Measurements from ENCODE around the gene ZBTB49. TPM values are rescaled to one million over a fixed set of nuclear protein-coding genes. Genes with fewer than 3 reads are reported as not detected.

Gene ZBTB49
- total and polyA plus RNA-seq, 2 of the 4 experiments (the other 2 are of a cell fraction): 3.2 to 4.8 TPM

DNA sequence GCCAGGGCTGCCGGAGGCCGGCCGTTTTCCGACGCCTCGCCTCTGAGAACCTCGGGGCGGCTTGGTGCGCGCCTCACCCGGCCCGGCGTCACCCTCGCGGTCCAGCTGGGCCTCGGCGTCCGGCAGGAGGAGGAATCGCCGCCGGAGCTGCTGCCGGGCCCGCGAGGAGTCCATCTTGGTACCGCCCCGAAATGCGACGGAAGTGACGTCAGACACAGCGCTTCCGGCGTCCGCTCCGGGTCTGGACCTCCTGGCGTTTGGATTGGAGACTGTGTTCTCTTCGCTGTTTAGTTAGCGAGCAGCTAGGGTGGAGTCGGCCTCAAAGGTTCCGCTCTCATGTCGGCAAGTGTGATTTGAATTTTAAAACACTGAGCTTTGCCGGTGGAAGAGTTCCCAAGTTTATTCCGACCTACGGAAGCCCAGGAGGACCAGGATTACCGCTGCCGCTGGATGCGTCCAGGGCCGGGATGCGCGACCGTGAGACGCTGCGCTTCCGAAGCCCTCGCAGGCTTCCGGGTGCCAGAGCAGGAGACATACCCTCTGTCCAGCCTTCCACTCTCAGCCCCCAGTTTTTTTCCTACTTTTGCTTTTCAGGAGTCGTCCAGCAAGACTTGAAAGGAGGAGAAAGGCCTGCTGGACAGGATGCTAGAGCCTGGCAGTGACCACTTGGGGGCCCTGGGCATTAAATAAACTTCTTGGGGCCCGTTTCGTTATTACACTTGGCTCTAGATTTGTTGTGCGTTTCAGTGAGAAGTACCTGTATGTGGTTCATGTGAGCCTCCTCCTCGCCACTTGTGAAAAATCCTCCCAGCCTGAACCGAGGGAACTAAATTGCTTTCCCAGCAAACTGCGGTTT, 41.8 kb upstream of the ZBTB49 start, which contains the start of gene TMEM128 (continued):
- TF ChIP-seq SMC3 (IDR thresholded peaks at IDR 0.05; ENCODE audit: low read depth, low read length): no peak
- TF ChIP-seq MXI1 (IDR thresholded peaks at IDR 0.05; ENCODE audit: borderline replicate concordance, low read depth, low read length): peak; percentile 37; the same call in 1 of the 2 replicates

DNA sequence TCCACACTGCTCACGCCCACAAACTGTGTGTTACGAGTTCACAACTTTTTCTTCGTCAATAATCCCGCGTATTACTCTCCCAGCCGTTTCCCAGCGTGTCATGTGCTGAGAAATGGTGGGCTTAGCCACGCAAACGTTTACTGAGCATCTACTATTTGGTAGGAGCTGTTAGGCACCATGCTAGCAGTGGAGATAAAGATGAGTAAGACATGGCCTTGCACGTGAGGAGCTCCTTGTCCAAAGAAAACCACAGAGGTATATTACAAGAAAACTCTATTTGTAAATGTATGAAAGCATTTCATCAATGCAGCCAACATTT, 41.2 kb upstream of the ZBTB49 start:
- H2AK9ac ChIP-seq (replicated peaks; ENCODE audit: low read depth, low read length, poor library complexity): peak overlapping the region; percentile 78
- DNase-seq (peak; percentile 22), ATAC-seq (ENCODE audit: low read depth) (no peak)
- no peak overlapping the region for H2BK20ac ChIP-seq (ENCODE audit: low read depth, low read length)
- peak overlapping the region; percentile 93 for H3K4me2 ChIP-seq (ENCODE audit: low read depth, low read length)
- 0 out of 2 replicates have a peak overlapping the region, but pooled peaks have one; percentile 22 for H2BK120ac ChIP-seq (ENCODE audit: low read depth, low read length)
- POLR2A ChIA-PET (ENCODE audit: unreplicated experiment): no interaction called here
- H3K36me3 ChIP-seq (ENCODE audit: control insufficient read depth, insufficient read depth, low read length): peaks cover 14% of the 10 kb centered on the region
- peaks cover 18 to 22% of the 10 kb centered on the region in 2 experiments for H3K79me1 ChIP-seq (ENCODE audit: low read depth in 1 of 2, low read length in 2 of 2)
- peak overlapping the region; percentile 99 for H2AFZ ChIP-seq (replicated peaks; ENCODE audit: low read length, poor library complexity)
- no peaks in the 10 kb centered on the region for H4K20me1 ChIP-seq (ENCODE audit: insufficient read depth, low read length)
- in situ Hi-C loops (cut with MboI; ENCODE audit: low sequenced_read_pairs): no loop called here
- CTCF ChIA-PET: interaction anchor here (2.1 kb wide), 1 partner anchor 11 kb away, joined by 8 read pairs; no protein-coding TSS in a partner anchor
- H3K23ac ChIP-seq (ENCODE audit: low read depth, low read length): peak overlapping the region; percentile 83
- peak overlapping the region; percentile 92 for H3K9ac ChIP-seq (ENCODE audit: low read depth, low read length)
- H4K91ac ChIP-seq (ENCODE audit: insufficient read depth, low read depth, low read length): peak overlapping the region; percentile 91
- H4K5ac ChIP-seq (ENCODE audit: low read depth, low read length): peak overlapping the region; percentile 86
- peaks cover 2% of the 10 kb centered on the region; the same call in 1 of the 2 replicates for H3K4me1 ChIP-seq (ENCODE audit: control insufficient read depth, insufficient read depth, low read length)
- peak overlapping the region; percentile 95 for H3K56ac ChIP-seq (ENCODE audit: extremely low read depth, insufficient read depth, low read length)
- H3K18ac ChIP-seq (ENCODE audit: low read depth, low read length): no peak overlapping the region
- peak overlapping the region; percentile 12; the same call in 1 of the 3 replicates for H2BK15ac ChIP-seq (ENCODE audit: low read depth, low read length)
- H3K9me1 ChIP-seq (ENCODE audit: insufficient read depth, low read length): peaks cover 4% of the 10 kb centered on the region
- peak overlapping the region; percentile 60 for H2AK5ac ChIP-seq (ENCODE audit: low read depth, low read length)
- H3K27me3 ChIP-seq (ENCODE audit: control insufficient read depth, insufficient read depth, low read length): no peaks in the 10 kb centered on the region; the same call in 1 of the 2 replicates
- H3K4me3 ChIP-seq (ENCODE audit: insufficient read depth, low read depth, low read length): peak overlapping the region; percentile 90
- H3K27ac ChIP-seq (ENCODE audit: insufficient read depth, low read length): peak overlapping the region; percentile 96
- 22% methylated on average over 5 of the region's 10 CpGs; no CpG with 5 or more reads in 1 of the 2 experiments for WGBS, 2 experiments (ENCODE audit: extremely low coverage in 2 of 2, insufficient read length in 1 of 2)
- intact Hi-C loops (cut with micrococcal nuclease): no loop called here
- dilution Hi-C loops (cut with HindIII; ENCODE audit: low sequenced_read_pairs, unreplicated experiment): no loop called here
- H3K4ac ChIP-seq (ENCODE audit: low read depth, low read length): peak overlapping the region; percentile 90
- TF ChIP-seq BHLHE40 (IDR thresholded peaks at IDR 0.05; ENCODE audit: low read depth, low read length) (peak; percentile 91), MAZ (IDR thresholded peaks at IDR 0.05; ENCODE audit: borderline replicate concordance, low read depth, low read length) (no peak), CEBPB (IDR thresholded peaks at IDR 0.05; ENCODE audit: low read depth, low read length) (no peak)
- TF ChIP-seq, protein P1, sequence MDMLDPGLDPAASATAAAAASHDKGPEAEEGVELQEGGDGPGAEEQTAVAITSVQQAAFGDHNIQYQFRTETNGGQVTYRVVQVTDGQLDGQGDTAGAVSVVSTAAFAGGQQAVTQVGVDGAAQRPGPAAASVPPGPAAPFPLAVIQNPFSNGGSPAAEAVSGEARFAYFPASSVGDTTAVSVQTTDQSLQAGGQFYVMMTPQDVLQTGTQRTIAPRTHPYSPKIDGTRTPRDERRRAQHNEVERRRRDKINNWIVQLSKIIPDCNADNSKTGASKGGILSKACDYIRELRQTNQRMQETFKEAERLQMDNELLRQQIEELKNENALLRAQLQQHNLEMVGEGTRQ (IDR thresholded peaks at IDR 0.05; ENCODE audit: low read depth, low read length): 0 out of 2 replicates have a peak, but pooled peaks have one; percentile 7
- peak overlapping the region; percentile 49 for H3K14ac ChIP-seq (replicated peaks; ENCODE audit: low read depth, low read length)
- BruUV-seq (replicated peaks): no TSS peak
- H3K9me3 ChIP-seq (ENCODE audit: control insufficient read depth, insufficient read depth, low read length): no peaks in the 10 kb centered on the region
- H2BK5ac ChIP-seq (ENCODE audit: low read depth, low read length, poor library complexity, severe bottlenecking): peak overlapping the region; percentile 92
- H4K8ac ChIP-seq (ENCODE audit: low read depth in 2 of 2, low read length in 2 of 2): peak overlapping the region; percentile 99 to 100

Data from IMR-90 (cell line).